K562 (cell line): ENCODE data around the gene ADD1. TPM values are rescaled to one million over a fixed set of nuclear protein-coding genes. Genes with fewer than 3 reads are reported as not detected.
A peak's percentile ranks its signal among the peaks of the same experiment; 100 is the strongest.

Experiments
- KDM4B ChIP-seq, 2 experiments: fragments of 450-650 bp in 1 of 2; sonication (generic) in 1 of 2; IDR thresholded peaks; 2 replicates each; pipeline ENCODE4 v1.6.1; 2016 to 2017; ENCODE audit warnings: borderline replicate concordance in 2 of 2, antibody characterized with exemption in 1 of 2, low read depth in 1 of 2, mild to moderate bottlenecking in 1 of 2
- MAZ ChIP-seq, 2 experiments: fragments of 450-650 bp in 1 of 2; sonication (generic) in 1 of 2; formaldehyde crosslinking; IDR thresholded peaks in 1 of 2; conservative IDR thresholded peaks in 1 of 2; 2 replicates each; pipeline versions ENCODE4 v1.4.0 to v1.5.0; 2020; ENCODE audit warnings: mild to moderate bottlenecking in 1 of 2, missing genetic modification reagents in 1 of 2
- MCM5 ChIP-seq: fragments of 450-650 bp; IDR thresholded peaks from 2 replicates; pipeline ENCODE4 v1.6.1; 2016; ENCODE audit warnings: low read depth
- PHB2 ChIP-seq: fragments of 450-650 bp; IDR thresholded peaks from 2 replicates; pipeline ENCODE4 v1.6.1; 2017; ENCODE audit warnings: low read depth
- POLR2G ChIP-seq: fragments of 200-400 bp; formaldehyde crosslinking; IDR thresholded peaks from 2 replicates; pipeline ENCODE4 v1.6.1; 2017; ENCODE audit warnings: low read depth, mild to moderate bottlenecking, antibody characterized with exemption, low read length, moderate library complexity
- SMARCB1 ChIP-seq: IDR thresholded peaks from 2 replicates; pipeline ENCODE4 v1.6.1; 2011; ENCODE audit warnings: improper control_type of control experiment, low read depth; ENCODE audit not compliant: insufficient read length
- TBP ChIP-seq: optimal IDR thresholded peaks from 2 replicates; pipeline ENCODE3; 2011; ENCODE audit warnings: low read depth, low read length, improper control_type of control experiment
- ZBTB8A ChIP-seq: fragments of 450-650 bp; IDR thresholded peaks from 2 replicates; pipeline ENCODE4 v1.6.1; 2018; ENCODE audit warnings: mild to moderate bottlenecking, moderate library complexity; ENCODE audit not compliant: partially characterized antibody
- ZHX1 ChIP-seq: fragments of 150-350 bp; conservative IDR thresholded peaks from 2 replicates; pipeline ENCODE4 v1.6.1; 2014; ENCODE audit warnings: low read length
- polyA plus RNA-seq, 8 experiments: library from polyadenylated mRNA; depleted of rRNA in 4 of 8; stranded (reverse) in 5 of 8; unstranded in 3 of 8; fragments of >200 nt; fragmentation: Nextera tagmentation in 2 of 8; fragmentation: Illumina TruSeq in 1 of 8; extraction: Ambion mirVana in 2 of 8; extraction: Trizol in 1 of 8; gene quantifications; 2 replicates each; pipeline versions ENCODE4 v1.2.1 to v1.2.3, GENCODE V29; 2011 to 2014; ENCODE audit warnings: inconsistent platforms in 1 of 8, missing spikeins in 1 of 8
- total RNA-seq, 7 experiments: library from RNA; depleted of rRNA in 6 of 7; stranded (reverse); fragments of >200 nt in 6 of 7; fragmentation: Illumina TruSeq in 2 of 7; extraction: Trizol in 2 of 7; gene quantifications; 2 replicates each; pipeline versions ENCODE4 v1.2.1 to v1.2.3, GENCODE V29; 2011 to 2021; ENCODE audit warnings: low replicate concordance in 1 of 7
- TF ChIP-seq, protein P1 (sequence below): sonication (generic); formaldehyde crosslinking; IDR thresholded peaks from 2 replicates; pipeline ENCODE4 v1.8.0; 2023; ENCODE audit warnings: missing genetic modification reagents, mild to moderate bottlenecking, borderline replicate concordance

The ADD1 gene
- total and polyA plus RNA-seq, 9 of the 15 experiments (the other 6 are each of a cell fraction or from before 2014, with no cell fraction given) = 17.5 to 153 (median 74.0) TPM

GRCh38 chr4:2963175-2963965, 119.7 kb downstream of the ADD1 start, which contains the start of the genes GRK4 and NOP14 (continued):
- TF ChIP-seq, protein P1, sequence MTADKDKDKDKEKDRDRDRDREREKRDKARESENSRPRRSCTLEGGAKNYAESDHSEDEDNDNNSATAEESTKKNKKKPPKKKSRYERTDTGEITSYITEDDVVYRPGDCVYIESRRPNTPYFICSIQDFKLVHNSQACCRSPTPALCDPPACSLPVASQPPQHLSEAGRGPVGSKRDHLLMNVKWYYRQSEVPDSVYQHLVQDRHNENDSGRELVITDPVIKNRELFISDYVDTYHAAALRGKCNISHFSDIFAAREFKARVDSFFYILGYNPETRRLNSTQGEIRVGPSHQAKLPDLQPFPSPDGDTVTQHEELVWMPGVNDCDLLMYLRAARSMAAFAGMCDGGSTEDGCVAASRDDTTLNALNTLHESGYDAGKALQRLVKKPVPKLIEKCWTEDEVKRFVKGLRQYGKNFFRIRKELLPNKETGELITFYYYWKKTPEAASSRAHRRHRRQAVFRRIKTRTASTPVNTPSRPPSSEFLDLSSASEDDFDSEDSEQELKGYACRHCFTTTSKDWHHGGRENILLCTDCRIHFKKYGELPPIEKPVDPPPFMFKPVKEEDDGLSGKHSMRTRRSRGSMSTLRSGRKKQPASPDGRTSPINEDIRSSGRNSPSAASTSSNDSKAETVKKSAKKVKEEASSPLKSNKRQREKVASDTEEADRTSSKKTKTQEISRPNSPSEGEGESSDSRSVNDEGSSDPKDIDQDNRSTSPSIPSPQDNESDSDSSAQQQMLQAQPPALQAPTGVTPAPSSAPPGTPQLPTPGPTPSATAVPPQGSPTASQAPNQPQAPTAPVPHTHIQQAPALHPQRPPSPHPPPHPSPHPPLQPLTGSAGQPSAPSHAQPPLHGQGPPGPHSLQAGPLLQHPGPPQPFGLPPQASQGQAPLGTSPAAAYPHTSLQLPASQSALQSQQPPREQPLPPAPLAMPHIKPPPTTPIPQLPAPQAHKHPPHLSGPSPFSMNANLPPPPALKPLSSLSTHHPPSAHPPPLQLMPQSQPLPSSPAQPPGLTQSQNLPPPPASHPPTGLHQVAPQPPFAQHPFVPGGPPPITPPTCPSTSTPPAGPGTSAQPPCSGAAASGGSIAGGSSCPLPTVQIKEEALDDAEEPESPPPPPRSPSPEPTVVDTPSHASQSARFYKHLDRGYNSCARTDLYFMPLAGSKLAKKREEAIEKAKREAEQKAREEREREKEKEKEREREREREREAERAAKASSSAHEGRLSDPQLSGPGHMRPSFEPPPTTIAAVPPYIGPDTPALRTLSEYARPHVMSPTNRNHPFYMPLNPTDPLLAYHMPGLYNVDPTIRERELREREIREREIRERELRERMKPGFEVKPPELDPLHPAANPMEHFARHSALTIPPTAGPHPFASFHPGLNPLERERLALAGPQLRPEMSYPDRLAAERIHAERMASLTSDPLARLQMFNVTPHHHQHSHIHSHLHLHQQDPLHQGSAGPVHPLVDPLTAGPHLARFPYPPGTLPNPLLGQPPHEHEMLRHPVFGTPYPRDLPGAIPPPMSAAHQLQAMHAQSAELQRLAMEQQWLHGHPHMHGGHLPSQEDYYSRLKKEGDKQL = no peak
- TF ChIP-seq ZHX1 (peak; percentile 98), TBP (peak; percentile 74), ZBTB8A (no peak), MAZ (CRISPR knock-in tag; conservative IDR thresholded peaks at IDR 0.05 in 1 of 2, IDR thresholded peaks at IDR 0.05 in 1 of 2) (peak; percentile 82 to 89), PHB2 (no peak), SMARCB1 (no peak), MCM5 (no peak), KDM4B (IDR thresholded peaks at IDR 0.05; ENCODE audit: borderline replicate concordance in 2 of 2, low read depth in 1 of 2) (0 out of 4 replicates have a peak, but pooled peaks of 1 of the 2 experiments have one; percentile 18), POLR2G (peak; percentile 98)
